Stimulated activated CD4-positive, alpha-beta T cell treated with anti-CD3 and anti-CD28 coated beads, TNF-alpha, amount 100 ng/mL, for 4 hours (primary cell): ENCODE measurements around the gene SLC8A2.
"Not testable (repeated sequence)": the region's sequence is repeated elsewhere in the genome, so short reads cannot be mapped to it uniquely, and the experiment has no call there.

ENCODE experiments used
- DNase-seq, 3 experiments: peaks; one replicate each; pipeline ENCODE4 v3.0.0-alpha.2; 2020; ENCODE audit warnings: low read depth in 3 of 3

The SLC8A2 gene

GRCh38 chr19:47411696-47412095 is 60.0 kb downstream of the SLC8A2 start:
- DNase-seq: not testable (repeated sequence)

- no peak for DNase-seq
Observed at GRCh38 chr19:47411101-47411500, 60.6 kb downstream of the SLC8A2 start.

DNA sequence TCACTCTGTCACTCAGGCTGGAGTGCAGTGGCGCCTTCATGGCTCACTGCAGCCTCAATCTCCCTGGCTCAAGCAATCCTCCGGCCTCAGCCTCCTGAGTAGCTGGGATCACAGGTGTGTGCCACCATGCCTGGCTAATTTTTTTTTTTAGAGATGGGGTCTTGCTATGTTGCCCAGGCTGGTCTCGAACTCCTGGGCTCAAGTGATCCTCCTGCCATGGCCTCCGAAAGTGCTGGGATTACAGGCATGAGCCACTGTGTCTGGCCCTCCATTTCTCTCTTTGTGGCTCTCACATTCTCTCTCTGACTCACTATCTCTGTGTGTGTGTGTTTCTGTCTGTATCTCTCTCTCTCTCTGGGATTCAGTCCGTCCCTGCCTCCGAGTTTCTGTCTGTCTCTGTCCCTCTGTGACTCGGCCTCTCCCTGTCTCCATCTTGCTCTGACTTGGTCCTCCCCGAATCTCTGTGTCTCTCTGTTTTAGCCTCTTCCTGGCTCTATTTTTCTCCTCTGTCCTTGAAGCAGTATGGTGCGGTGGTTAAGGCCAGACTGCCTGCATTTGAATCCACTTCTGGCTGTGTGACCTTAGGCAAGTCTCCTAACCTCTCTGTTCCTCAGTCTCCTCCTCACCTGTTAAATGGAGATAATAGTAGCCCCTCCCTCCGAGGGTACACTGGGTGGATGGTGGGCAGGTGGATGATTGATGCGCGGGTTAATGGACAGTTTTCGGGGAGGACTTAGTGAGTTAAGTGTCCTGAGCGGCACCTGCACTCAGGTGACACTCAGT is 63.3 kb downstream of the SLC8A2 start:
- DNase-seq: no peak

DNA sequence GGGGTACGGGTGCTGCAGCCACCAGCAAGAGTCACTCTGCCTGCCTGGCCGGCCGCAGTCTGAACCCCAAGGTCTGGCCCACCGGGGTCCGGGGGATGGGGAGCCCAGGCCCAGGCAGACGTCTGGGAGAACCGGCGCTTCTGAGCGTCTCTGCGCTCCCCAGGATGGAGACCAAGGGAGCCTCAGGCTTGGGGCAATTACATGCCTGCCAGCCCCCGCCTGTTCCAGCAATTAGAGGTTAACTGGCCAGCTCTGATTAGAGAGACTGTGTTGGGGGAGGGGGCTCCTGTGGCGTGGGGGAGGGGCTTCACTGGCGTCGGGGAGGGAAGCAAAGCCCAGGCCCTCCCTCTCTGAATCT is 64.3 kb downstream of the SLC8A2 start:
- DNase-seq: no peak

DNA sequence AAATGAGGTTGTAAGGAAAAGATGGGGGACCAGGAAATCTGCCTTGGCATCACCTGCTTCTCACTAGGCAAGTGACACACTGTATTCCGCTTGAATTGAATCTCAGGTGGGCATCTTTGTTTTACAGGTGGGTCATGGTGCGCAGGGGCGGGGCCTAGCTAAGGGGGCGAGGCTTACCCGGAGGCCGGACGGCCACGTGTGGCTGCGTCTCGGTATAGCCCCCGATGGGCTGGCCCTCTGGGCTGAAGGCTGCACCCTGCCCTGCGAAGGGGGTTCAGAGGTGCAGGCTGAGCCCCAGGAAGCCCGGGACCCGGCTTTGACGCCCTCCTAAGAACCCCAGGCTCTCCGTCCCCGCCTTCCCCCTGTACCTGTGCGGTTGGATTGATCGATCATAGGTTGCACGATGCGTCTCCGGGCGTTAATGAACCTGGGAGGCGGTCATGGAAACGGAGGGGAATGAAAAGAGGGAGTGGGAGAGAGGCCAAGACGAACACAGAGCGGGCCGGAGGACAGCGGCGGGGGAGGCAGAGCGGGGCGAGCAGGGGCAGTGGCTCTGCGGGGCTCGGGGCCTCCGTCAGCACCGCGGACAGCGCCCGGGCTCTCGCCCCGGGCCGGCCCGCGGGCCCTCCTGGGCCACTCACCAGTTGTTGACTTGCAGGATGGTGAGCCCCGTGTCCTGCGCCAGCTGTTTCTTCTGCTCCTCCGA is 64.8 kb downstream of the SLC8A2 start:
- no peak for DNase-seq

DNA sequence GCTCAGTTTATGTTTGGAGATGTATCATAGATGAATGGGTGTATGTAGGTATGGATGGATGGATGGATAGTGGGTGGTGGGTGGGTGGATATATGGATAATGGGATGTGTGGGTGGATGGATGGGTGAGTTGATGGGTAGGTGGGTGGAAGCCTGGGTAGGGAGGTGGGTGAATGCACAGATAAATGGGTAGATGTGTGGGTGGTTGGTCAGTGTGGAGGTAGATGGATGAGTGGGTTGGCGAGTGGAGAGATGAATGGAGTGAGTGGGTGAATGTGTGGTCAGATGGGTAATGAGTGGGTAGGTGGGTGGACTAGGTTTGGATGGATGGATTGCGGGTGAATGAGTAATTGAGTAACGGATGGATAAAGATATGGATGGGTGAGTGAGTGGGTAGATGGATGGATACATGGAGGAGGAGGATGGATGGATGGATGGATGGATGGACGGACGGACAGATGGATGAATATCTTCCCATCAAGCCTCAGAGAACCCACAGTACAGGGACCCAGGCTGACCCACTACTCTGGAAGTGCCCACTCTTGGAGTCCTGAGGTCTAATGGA is 65.8 kb downstream of the SLC8A2 start:
- DNase-seq: no peak

- DNase-seq: no peak
Observed at GRCh38 chr19:47405197-47405550, 66.5 kb downstream of the SLC8A2 start.

- no peak for DNase-seq
Observed at GRCh38 chr19:47404334-47405196, 67.1 kb downstream of the SLC8A2 start.

DNA sequence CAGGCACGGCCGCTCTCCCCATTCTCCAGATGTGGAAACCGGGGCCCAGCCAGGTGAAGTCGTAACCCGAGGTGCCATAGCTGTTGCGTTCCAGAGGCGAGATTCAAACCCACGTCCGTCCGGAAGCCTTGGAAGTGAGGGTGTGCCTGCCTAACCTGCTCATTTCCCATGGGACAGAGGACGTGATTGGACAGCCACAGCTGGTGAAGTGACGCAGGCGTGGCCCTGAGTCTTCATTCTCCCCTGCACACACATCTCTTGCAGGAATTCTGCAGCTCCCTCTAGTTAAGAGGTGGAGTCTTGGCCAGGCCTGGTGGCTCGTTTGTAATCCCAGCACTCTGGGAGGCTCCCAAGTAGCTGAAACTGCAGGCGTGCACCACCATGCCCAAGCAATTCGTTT is 69.2 kb downstream of the SLC8A2 start:
- DNase-seq: no peak

- no peak for DNase-seq
Observed at GRCh38 chr19:47398707-47399597, 72.7 kb downstream of the SLC8A2 start.

DNA sequence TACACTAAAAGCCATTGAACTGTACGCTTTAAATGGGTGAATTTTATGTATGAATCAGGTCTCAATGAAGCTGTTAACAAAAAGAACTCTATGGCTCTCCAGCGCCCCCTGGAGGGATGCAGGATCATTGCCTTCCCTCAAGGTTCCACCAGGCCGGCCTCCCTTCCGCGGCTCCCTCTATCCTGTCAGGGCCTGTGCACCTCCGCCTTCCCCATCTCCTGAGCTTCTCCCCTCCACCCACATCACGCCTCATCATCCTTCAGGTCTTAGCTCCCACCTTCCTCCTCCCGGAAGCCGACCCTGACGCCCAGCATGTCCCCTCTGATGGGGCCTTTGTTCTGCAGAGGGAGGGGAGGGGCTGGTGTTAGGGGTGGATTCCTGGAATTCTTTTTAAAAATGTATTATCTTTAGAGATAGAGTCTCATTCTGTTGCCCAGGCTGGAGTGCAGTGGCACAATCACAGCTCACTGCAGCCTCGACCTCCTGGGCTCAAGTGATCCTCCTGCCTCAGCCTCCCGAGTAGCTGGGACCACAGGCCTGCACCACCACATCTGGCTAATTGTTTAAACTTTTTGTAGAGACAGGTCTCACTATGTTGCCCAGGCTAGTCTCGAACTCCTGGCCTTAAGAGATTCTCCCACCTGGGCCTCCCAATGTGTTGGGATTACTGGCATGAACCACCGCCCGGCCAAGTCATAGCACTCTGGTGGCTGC is 80.0 kb downstream of the SLC8A2 start:
- DNase-seq: peak; percentile 61 to 73 (median 68)

DNA sequence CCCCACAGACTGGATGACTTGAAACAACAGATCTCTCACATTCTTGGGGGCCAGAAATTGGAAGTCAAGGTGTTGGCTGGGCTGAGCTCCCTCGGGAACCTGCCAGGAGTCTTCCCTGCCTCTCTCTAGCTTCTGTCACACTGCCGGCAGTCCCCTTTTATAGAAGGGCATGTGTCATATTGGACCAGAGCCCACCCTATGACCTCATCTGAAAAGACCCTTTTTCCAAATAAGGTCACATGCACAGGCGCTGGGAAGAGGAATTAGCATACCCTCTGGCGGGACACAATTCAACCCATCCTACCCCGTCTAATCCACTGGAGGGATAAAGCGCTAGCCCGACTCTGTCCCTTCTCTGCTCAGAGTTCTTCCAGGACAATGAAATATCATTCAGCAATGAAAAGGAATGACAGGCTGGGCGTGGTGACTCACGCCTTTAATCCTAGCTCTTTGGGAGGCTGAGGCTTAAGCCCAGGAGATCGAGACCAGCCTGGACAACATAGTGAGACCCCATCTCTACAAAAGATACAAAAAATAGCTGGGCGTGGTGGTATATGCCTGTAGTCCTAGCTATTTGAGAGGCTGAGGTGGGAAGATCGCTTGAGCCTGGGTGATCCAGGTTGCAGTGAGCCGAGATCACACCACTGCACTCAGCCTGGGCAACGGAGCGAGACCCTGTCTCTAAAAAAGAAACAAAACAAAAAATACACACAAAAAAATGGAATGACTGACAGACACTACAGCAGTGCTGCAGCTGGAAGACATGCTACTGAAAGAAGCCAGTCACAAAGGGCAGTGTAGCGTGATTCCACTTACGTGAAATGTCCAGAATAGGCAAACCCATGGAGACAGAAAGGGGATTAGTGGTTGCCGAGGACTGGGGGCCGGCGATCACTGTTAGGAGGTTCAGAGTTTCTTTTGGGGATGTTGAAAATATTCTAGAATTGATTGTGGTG is 80.9 kb downstream of the SLC8A2 start:
- DNase-seq: no peak

GRCh38 chr19:47389150-47389556 is 82.5 kb downstream of the SLC8A2 start:
- no peak for DNase-seq

- DNase-seq: not testable (repeated sequence)
Observed at GRCh38 chr19:47388721-47389120, 83.0 kb downstream of the SLC8A2 start.

GRCh38 chr19:47387623-47388022 is 84.1 kb downstream of the SLC8A2 start:
- DNase-seq: not testable (repeated sequence)

GRCh38 chr19:47386582-47386981 is 85.1 kb downstream of the SLC8A2 start:
- not testable (repeated sequence) for DNase-seq

GRCh38 chr19:47384533-47384932 is 87.2 kb downstream of the SLC8A2 start:
- DNase-seq: not testable (repeated sequence)

DNA sequence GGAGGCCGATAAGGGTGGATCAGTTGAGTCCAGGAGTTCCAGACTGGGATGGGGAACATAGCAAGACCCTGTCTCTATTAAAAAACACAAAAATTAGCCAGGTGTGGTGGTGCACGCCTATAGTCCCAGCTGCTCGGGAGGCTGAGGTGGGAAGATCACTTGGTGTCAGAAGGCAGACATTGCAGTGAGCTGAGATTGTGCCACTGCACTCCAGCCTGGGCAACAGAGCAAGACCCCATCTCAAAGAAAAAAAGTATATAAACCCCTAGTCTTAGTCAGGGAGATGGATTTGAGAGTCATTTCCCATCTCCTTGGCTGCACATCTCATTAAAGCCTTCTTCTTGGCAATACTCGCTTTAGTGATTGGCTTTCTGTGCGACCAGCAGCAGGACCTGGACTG is 87.8 kb downstream of the SLC8A2 start:
- not testable (repeated sequence) for DNase-seq

GRCh38 chr19:47381653-47382279 is 89.9 kb downstream of the SLC8A2 start:
- no peak for DNase-seq
